GM12865 (cell line): ENCODE results near the gene CELSR2.
"Not testable (repeated sequence)": the region's sequence is repeated elsewhere in the genome, so short reads cannot be mapped to it uniquely, and the experiment has no call there.

Source experiments
- DNase-seq: peaks from one replicate; pipeline ENCODE4 v3.0.0; 2010; ENCODE audit warnings: low read depth
- H3K4me3 ChIP-seq: 2 replicates; pipeline ENCODE4 v1.5.1; 2011; ENCODE audit warnings: mild to moderate bottlenecking, low read depth, low read length, control low read depth
- TF ChIP-seq, protein P1 (sequence below): IDR thresholded peaks from 2 replicates; pipeline ENCODE4 v1.5.1; 2011; ENCODE audit warnings: low read length, control low read depth, low read depth, inconsistent platforms; ENCODE audit not compliant: insufficient read depth; ENCODE audit errors: missing control alignments

CELSR2 gene

GRCh38 chr1:109282952-109283747 is 33.8 kb downstream of the CELSR2 start, which contains the start of gene PSRC1:
Gene PSRC1 (minus strand): TSS chr1:109283145.
- peak; percentile 93 for DNase-seq
- peak within 1 kb of the TSS; percentile 75 for H3K4me3 ChIP-seq
- TF ChIP-seq, protein P1, sequence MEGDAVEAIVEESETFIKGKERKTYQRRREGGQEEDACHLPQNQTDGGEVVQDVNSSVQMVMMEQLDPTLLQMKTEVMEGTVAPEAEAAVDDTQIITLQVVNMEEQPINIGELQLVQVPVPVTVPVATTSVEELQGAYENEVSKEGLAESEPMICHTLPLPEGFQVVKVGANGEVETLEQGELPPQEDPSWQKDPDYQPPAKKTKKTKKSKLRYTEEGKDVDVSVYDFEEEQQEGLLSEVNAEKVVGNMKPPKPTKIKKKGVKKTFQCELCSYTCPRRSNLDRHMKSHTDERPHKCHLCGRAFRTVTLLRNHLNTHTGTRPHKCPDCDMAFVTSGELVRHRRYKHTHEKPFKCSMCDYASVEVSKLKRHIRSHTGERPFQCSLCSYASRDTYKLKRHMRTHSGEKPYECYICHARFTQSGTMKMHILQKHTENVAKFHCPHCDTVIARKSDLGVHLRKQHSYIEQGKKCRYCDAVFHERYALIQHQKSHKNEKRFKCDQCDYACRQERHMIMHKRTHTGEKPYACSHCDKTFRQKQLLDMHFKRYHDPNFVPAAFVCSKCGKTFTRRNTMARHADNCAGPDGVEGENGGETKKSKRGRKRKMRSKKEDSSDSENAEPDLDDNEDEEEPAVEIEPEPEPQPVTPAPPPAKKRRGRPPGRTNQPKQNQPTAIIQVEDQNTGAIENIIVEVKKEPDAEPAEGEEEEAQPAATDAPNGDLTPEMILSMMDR, result peak; percentile 49

DNA sequence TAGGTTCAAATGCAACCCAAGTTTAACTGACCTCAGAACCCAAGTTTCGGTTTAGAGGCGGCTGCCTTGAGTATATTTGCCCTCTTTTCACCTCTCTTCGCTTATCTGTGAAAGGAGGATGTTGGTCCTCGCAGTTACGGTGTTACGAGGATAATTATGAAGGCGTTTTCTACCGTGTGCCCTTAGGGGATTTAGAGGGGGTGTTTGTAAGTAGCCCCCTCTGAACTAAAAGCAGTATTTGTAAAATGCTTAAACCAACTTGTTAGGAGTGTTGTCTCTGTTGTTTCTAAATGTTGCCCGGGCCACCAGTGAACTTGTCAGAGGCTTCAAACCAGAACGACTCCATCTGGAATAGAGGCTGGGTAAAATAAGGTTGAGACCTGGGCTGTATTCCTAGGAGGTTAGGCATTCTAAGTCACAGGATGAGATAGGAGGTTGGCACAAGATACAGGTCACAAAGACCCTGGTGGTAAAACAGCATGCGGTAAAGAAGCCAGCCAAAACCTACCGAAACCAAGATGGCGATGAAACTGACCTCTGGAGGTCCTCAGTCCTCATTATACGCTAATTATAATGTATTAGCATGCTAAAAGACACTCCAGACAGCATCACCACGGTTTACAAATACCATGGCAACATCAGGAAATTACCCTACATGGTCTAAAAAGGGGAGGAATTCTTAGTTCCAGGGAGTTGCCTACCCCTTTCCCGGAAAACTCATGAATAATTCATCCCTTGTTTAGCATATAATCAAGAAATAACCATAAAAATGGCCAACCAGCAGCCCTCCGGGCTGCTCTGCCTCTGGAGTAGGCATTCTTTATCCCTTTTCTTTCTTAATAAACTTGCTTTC is 34.6 kb downstream of the CELSR2 start:
- peak overlapping the region; percentile 75 for H3K4me3 ChIP-seq
- TF ChIP-seq, protein P1, result no peak
- no peak for DNase-seq

DNA sequence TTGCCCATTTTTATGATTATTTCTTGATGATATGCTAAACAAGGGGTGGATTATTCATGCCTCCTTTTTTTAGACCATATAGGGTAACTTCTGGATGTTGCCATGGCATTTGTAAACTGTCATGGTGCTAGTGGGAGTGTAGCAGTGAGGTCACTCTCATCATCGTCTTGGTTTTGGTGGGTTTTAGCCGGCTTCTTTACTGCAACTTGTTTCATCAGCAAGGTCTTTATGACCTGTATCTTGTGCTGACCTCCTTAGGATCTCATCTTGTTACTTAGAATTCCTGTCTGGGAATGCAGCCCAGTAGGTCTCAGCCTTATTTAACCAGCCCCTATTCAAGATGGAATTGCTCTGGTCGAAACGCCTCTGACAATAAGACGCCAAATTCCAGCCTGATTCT is 37.4 kb downstream of the CELSR2 start:
- H3K4me3 ChIP-seq, DNase-seq: not testable (repeated sequence)

DNA sequence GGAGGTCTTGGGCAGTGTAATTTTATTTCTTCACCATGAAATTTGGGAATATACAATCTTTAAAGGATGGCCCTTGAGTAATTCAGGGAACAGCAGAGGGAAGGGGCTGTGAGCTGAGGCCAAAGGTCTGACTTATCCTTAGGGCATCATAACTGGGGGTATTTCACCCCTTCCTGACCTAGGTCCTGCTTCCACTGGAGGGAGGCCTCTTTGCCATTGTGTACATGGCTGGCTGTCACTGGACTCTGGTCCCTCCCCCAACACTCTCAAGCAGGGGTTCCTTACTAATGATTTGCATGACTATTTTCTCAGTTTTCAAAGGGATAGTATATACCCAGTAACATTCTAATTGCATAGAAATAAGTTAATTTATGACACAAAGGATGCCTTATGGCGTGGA is 40.8 kb downstream of the CELSR2 start:
- DNase-seq, result no peak
- TF ChIP-seq, protein P1, result no peak
- H3K4me3 ChIP-seq, result no peak overlapping the region

- TF ChIP-seq, protein P1, result no peak
- no peak for DNase-seq
- no peak overlapping the region for H3K4me3 ChIP-seq
Measured at GRCh38 chr1:109290998-109291397, 41.7 kb downstream of the CELSR2 start.

- DNase-seq, result no peak
- TF ChIP-seq, protein P1, result no peak
- H3K4me3 ChIP-seq, result no peak overlapping the region
Measured at GRCh38 chr1:109292364-109292763, 43.0 kb downstream of the CELSR2 start.

DNA sequence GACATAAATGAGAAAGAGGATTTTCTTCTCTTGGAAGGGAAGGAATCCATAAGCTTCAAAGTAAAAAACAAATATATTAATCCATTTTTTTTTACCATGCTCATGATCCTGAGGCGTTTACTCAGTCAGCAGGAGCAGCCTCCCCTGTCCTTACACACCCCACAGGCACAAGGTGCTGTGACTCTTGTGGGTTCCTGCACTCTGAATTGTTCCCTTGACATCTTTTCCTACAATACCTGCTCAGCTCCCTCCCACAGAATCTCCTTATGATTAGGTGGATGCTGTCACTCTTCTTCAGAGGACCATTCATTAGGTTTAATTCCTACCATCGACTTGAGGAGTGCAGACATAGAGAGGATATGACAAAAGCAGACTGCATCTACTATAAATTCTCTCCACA is 43.7 kb downstream of the CELSR2 start:
- TF ChIP-seq, protein P1, result no peak
- no peak overlapping the region for H3K4me3 ChIP-seq
- DNase-seq, result no peak
